GM06990 (cell line): ENCODE results near the gene DUS2.

ENCODE experiments used
- DNase-seq: peaks from one replicate; pipeline ENCODE4 v3.0.0-alpha.2; 2011; ENCODE audit not compliant: insufficient read length; ENCODE audit errors: extremely low read depth
- H3K27me3 ChIP-seq: replicated peaks from 2 replicates; pipeline ENCODE4 v1.6.0; 2011; ENCODE audit warnings: low read length; ENCODE audit not compliant: control insufficient read depth, insufficient read depth
- H3K36me3 ChIP-seq: 2 replicates; pipeline ENCODE4 v1.5.1; 2011; ENCODE audit warnings: low read length; ENCODE audit not compliant: control insufficient read depth, insufficient read depth
- H3K4me3 ChIP-seq: replicated peaks from 2 replicates; pipeline ENCODE4 v1.5.1; 2011; ENCODE audit warnings: low read depth, mild to moderate bottlenecking, control low read depth, low read length
- CTCF ChIP-seq: IDR thresholded peaks from 2 replicates; pipeline ENCODE4 v1.5.1; 2011; ENCODE audit warnings: low read length, control low read depth, mild to moderate bottlenecking, inconsistent platforms; ENCODE audit not compliant: insufficient read depth, poor library complexity, severe bottlenecking

DUS2 gene

DNA sequence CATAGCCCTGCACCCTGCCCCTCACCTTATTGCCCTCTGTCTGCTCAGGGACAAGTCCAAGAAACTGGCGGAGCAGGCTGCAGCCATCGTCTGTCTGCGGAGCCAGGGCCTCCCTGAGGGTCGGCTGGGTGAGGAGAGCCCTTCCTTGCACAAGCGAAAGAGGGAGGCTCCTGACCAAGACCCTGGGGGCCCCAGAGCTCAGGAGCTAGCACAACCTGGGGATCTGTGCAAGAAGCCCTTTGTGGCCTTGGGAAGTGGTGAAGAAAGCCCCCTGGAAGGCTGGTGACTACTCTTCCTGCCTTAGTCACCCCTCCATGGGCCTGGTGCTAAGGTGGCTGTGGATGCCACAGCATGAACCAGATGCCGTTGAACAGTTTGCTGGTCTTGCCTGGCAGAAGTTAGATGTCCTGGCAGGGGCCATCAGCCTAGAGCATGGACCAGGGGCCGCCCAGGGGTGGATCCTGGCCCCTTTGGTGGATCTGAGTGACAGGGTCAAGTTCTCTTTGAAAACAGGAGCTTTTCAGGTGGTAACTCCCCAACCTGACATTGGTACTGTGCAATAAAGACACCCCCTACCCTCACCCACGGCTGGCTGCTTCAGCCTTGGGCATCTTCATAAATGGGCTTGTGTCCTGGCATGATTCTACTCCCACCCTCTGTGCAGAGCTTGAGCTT lies 55.8 kb downstream of the DUS2 start:
- Histone ChIP-seq H3K36me3 (peaks cover 24% of the 10 kb centered on the region), H3K27me3 (no peaks in the 10 kb centered on the region), H3K4me3 (no peak overlapping the region)
- no peak for TF ChIP-seq CTCF
- DNase-seq, result no peak

- DNase-seq, result no peak
- Histone ChIP-seq H3K27me3 (no peaks in the 10 kb centered on the region), H3K36me3 (peaks cover 21% of the 10 kb centered on the region), H3K4me3 (no peak overlapping the region)
- no peak for TF ChIP-seq CTCF
These were observed 56.2 kb downstream of the DUS2 start for GRCh38 chr16:68079376-68079625.

DNA sequence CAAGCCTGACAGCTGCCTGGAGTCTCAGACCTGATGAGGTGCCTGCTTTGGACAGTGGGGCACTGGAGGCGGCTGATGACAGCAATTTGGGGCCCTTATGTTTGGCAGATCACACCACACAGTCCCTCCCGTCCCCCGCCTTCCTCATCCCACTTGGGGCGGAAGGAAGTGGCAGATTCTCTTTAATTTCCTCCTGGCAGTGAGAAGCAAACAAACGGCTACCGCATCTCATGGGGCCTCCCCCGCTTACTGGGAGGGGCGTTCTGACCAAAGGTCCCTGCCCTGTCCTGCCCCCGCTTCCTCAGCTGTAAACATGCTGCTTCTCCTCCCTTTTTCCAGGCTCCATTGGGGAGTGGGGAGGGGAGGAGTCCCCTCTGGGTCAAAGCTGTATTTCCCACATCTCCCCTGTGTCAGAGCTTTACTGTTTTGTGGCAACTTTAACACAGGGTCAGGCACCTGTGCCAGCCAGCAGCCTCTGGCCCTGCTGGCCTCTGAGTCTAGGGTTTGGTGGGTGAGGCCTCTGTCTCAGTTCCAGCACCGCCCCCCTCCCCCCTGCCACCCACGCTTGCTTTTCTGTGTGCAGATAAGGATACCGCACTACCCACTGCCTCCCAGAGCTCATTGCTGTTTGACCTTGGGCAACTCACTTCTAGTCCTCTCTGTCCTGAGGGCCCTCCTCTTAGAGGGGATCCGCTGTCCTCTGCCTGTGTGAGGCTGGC lies 56.7 kb downstream of the DUS2 start:
- DNase-seq, result no peak
- H3K27me3 ChIP-seq, result no peaks in the 10 kb centered on the region
- no peak overlapping the region for H3K4me3 ChIP-seq
- H3K36me3 ChIP-seq, result peaks cover 21% of the 10 kb centered on the region
- no peak for TF ChIP-seq CTCF

DNA sequence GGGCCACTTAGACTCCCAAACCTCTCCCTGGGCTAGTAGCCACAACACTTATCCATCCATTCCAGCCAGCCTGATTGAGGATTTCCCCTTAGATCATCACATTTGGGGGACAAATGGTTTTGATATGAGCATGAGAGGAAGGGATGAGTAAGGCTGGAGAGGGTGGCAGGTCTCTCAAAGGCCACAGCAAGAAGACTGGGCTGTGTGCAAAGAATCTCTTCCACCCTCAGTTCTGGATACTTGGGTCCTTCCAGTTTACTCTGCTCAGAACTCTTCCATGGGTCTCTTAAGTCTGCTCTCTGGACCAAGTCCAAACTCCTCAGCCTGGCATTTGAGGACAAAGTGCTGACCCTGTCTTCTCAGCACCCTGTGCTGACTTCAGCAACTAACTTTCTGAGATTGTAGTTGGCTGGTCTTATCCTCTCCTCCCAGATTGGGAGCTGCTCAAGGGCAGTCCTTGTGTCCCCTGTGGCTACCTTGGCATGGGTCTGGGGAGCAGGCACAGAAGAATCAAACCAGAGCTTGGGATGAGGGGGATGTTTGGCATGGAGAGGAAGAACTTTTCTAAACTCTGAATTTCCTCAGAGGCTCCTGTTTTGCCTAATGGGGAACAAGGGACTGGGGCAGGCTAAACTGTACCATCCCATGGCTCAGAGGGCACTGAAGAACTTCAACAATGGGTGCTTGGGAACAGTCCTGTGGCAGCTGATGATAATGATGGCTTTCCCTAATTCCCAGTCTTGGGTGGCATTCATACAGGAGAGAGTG lies 59.0 kb downstream of the DUS2 start:
- no peak for DNase-seq
- no peak for TF ChIP-seq CTCF
- no peak overlapping the region for H3K4me3 ChIP-seq
- H3K36me3 ChIP-seq, result peaks cover 7% of the 10 kb centered on the region
- no peaks in the 10 kb centered on the region for H3K27me3 ChIP-seq

DNA sequence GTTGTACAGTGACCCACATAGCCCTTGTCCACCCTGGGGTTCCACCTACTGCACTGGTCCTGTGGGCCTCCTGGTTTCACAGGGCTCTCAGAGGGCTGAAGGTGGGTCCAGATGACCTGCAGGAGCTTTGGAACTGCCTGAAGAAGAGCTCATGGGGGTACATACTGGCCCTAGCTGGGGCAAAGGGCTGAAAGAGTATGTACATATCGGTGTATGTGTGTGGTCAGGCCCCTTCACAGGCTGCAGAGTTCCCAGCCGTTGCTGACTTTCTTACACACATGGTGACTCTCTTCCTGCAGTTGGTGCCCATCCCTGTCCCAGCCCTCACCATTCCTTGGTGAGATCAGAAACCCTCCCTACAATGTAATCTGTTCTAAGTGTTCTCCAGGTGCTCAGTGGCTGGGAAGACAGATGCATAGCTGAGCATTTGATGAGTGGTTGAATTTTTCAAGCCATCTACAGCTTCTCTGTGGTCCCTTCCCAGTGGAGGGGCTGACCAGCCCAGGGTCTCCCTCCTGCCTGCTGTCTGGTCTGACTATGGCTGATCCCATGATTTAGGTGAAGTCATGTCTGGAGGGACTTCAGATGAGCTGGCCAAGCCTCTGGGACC lies 59.6 kb downstream of the DUS2 start:
- no peak overlapping the region for H3K4me3 ChIP-seq
- H3K27me3 ChIP-seq, result no peaks in the 10 kb centered on the region
- H3K36me3 ChIP-seq, result peaks cover 7% of the 10 kb centered on the region
- no peak for TF ChIP-seq CTCF
- DNase-seq, result no peak
